GM19372 (cell line): ENCODE measurements around the gene PTGS1.
"Not testable (repeated sequence)": the region's sequence is repeated elsewhere in the genome, so short reads cannot be mapped to it uniquely, and the experiment has no call there.

ENCODE experiments used
- ATAC-seq: cut with Tn5 transposase; IDR thresholded peaks from one replicate; pipeline ENCODE4 v1.9.1; 2021; ENCODE audit warnings: mild to moderate bottlenecking, low read depth, moderate library complexity; ENCODE audit not compliant: unreplicated experiment

Gene PTGS1

GRCh38 chr9:122370869-122371755 is at the start of gene PTGS1:
PTGS1 (plus strand) TSS chr9:122371024; CDS start chr9:122371085, 61 bp downstream.
- peak; percentile 69 for ATAC-seq

- no peak for ATAC-seq
These were observed 48.3 kb upstream of the PTGS1 start for GRCh38 chr9:122322553-122322952.

GRCh38 chr9:122324665-122325064 is 46.2 kb upstream of the PTGS1 start:
- not testable (repeated sequence) for ATAC-seq

GRCh38 chr9:122325124-122325523 is 45.7 kb upstream of the PTGS1 start:
- ATAC-seq: no peak

- ATAC-seq: no peak
These were observed 43.6 kb upstream of the PTGS1 start for GRCh38 chr9:122327175-122327574.

- ATAC-seq: no peak
These were observed 41.2 kb upstream of the PTGS1 start for GRCh38 chr9:122329597-122329996.

GRCh38 chr9:122330466-122330865 is 40.4 kb upstream of the PTGS1 start:
- not testable (repeated sequence) for ATAC-seq

- no peak for ATAC-seq
These were observed 39.3 kb upstream of the PTGS1 start for GRCh38 chr9:122331523-122331927.

- ATAC-seq: no peak
These were observed 38.7 kb upstream of the PTGS1 start for GRCh38 chr9:122332083-122332482.

- ATAC-seq: no peak
These were observed 38.2 kb upstream of the PTGS1 start for GRCh38 chr9:122332644-122333043.

GRCh38 chr9:122333169-122333808 is 37.5 kb upstream of the PTGS1 start:
- no peak for ATAC-seq

- ATAC-seq: no peak
These were observed 35.9 kb upstream of the PTGS1 start for GRCh38 chr9:122334916-122335315.

- ATAC-seq: no peak
These were observed 34.6 kb upstream of the PTGS1 start for GRCh38 chr9:122336189-122336588.

- ATAC-seq: no peak
These were observed 33.8 kb upstream of the PTGS1 start for GRCh38 chr9:122336866-122337555.

GRCh38 chr9:122337556-122337929 is 33.3 kb upstream of the PTGS1 start:
- no peak for ATAC-seq

- no peak for ATAC-seq
These were observed 32.3 kb upstream of the PTGS1 start for GRCh38 chr9:122338536-122338935.

GRCh38 chr9:122338994-122339393 is 31.8 kb upstream of the PTGS1 start:
- no peak for ATAC-seq

GRCh38 chr9:122339579-122339978 is 31.2 kb upstream of the PTGS1 start:
- ATAC-seq: no peak

- no peak for ATAC-seq
These were observed 30.7 kb upstream of the PTGS1 start for GRCh38 chr9:122340161-122340560.

- ATAC-seq: no peak
These were observed 28.3 kb upstream of the PTGS1 start for GRCh38 chr9:122342323-122343050.
